Measurements from ENCODE around the gene C12orf56.

Gene C12orf56

DNA sequence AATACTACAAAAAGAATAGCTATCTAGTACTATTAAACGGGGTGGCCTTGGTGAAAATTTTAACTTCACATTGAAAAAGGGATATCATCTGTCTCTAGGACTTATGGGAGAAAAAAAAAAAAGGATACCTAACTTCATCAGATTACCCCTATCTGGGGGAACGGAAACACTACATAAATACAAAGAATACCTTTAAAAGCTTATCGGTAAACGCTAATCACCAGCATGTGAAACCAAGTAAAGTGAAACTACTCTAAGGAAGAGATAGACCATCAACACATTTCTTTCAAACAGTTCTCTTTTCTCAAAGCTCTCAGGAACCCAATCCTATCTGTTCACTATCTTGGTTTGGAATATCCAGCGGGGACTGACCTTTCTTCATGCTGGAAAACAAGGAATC lies 172.0 kb downstream of the C12orf56 start:
- TF ChIP-seq, protein P1, sequence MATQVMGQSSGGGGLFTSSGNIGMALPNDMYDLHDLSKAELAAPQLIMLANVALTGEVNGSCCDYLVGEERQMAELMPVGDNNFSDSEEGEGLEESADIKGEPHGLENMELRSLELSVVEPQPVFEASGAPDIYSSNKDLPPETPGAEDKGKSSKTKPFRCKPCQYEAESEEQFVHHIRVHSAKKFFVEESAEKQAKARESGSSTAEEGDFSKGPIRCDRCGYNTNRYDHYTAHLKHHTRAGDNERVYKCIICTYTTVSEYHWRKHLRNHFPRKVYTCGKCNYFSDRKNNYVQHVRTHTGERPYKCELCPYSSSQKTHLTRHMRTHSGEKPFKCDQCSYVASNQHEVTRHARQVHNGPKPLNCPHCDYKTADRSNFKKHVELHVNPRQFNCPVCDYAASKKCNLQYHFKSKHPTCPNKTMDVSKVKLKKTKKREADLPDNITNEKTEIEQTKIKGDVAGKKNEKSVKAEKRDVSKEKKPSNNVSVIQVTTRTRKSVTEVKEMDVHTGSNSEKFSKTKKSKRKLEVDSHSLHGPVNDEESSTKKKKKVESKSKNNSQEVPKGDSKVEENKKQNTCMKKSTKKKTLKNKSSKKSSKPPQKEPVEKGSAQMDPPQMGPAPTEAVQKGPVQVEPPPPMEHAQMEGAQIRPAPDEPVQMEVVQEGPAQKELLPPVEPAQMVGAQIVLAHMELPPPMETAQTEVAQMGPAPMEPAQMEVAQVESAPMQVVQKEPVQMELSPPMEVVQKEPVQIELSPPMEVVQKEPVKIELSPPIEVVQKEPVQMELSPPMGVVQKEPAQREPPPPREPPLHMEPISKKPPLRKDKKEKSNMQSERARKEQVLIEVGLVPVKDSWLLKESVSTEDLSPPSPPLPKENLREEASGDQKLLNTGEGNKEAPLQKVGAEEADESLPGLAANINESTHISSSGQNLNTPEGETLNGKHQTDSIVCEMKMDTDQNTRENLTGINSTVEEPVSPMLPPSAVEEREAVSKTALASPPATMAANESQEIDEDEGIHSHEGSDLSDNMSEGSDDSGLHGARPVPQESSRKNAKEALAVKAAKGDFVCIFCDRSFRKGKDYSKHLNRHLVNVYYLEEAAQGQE (IDR thresholded peaks at IDR 0.05; ENCODE audit: low read depth): no peak
- TF ChIP-seq TEAD4 (IDR thresholded peaks at IDR 0.05): no peak
- TF ChIP-seq, protein P2, sequence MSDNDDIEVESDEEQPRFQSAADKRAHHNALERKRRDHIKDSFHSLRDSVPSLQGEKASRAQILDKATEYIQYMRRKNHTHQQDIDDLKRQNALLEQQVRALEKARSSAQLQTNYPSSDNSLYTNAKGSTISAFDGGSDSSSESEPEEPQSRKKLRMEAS (IDR thresholded peaks at IDR 0.05): no peak
- no peak for TF ChIP-seq ZBTB7A (IDR thresholded peaks at IDR 0.05; ENCODE audit: low read depth)
- no peak for TF ChIP-seq EGR1 (IDR thresholded peaks at IDR 0.05)
- no peak for TF ChIP-seq RAD21 (IDR thresholded peaks at IDR 0.05; ENCODE audit: low read depth)
- TF ChIP-seq EP300 (IDR thresholded peaks at IDR 0.05; ENCODE audit: borderline replicate concordance): no peak
- no peak for TF ChIP-seq TAF1 (IDR thresholded peaks at IDR 0.05; ENCODE audit: low read depth)
- no peak for TF ChIP-seq CEBPB (IDR thresholded peaks at IDR 0.05)
- no peak for TF ChIP-seq NFIC (IDR thresholded peaks at IDR 0.05)
- TF ChIP-seq, protein P3, sequence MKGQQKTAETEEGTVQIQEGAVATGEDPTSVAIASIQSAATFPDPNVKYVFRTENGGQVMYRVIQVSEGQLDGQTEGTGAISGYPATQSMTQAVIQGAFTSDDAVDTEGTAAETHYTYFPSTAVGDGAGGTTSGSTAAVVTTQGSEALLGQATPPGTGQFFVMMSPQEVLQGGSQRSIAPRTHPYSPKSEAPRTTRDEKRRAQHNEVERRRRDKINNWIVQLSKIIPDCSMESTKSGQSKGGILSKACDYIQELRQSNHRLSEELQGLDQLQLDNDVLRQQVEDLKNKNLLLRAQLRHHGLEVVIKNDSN (IDR thresholded peaks at IDR 0.05): no peak
- no peak for TF ChIP-seq CREB1 (IDR thresholded peaks at IDR 0.05; ENCODE audit: low read depth)
- no peak for TF ChIP-seq FOXM1 (IDR thresholded peaks at IDR 0.05; ENCODE audit: borderline replicate concordance, low read depth)
- no peak for TF ChIP-seq YY1 (IDR thresholded peaks at IDR 0.05; ENCODE audit: low read depth)

DNA sequence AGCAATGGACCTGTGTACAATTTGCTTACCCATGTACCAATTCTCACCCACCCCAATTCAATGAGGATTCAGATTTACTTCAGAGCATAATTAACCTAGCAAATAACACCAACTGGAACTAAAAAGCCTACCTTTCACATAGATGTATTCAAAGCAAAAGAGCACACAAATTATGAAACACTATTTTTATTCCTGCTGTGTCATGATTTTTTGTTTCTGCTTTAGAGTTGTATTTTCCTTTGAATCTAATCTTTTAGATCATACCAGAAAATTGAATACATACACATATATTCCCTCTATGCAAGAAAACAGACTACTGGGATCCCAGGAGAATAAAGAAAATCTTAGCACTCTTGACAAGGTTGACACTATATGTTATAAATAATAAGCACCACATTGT lies 174.3 kb downstream of the C12orf56 start:
- TF ChIP-seq TAF1 (IDR thresholded peaks at IDR 0.05; ENCODE audit: low read depth) (no peak), NFIC (IDR thresholded peaks at IDR 0.05) (no peak), RAD21 (IDR thresholded peaks at IDR 0.05; ENCODE audit: low read depth) (no peak), FOXM1 (IDR thresholded peaks at IDR 0.05; ENCODE audit: borderline replicate concordance, low read depth) (no peak), ZBTB7A (IDR thresholded peaks at IDR 0.05; ENCODE audit: low read depth) (no peak), EP300 (IDR thresholded peaks at IDR 0.05; ENCODE audit: borderline replicate concordance) (no peak)
- TF ChIP-seq, protein P1 (IDR thresholded peaks at IDR 0.05; ENCODE audit: low read depth): no peak
- TF ChIP-seq, protein P3 (IDR thresholded peaks at IDR 0.05): no peak
